HUES6 (cell line): ENCODE measurements around the gene SLC2A9.

Experiments
- H3K27ac ChIP-seq: 2 replicates; pipeline ENCODE4 v1.7.0; 2013; ENCODE audit warnings: low read depth, mild to moderate bottlenecking, low read length, inconsistent platforms
- H3K27me3 ChIP-seq: 2 replicates; pipeline ENCODE4 v1.6.1; 2013; ENCODE audit warnings: low read length; ENCODE audit not compliant: control insufficient read depth, insufficient read depth
- H3K36me3 ChIP-seq: 2 replicates; pipeline ENCODE4 v1.6.1; 2013; ENCODE audit warnings: low read length; ENCODE audit not compliant: control insufficient read depth, insufficient read depth
- H3K4me1 ChIP-seq: 2 replicates; pipeline ENCODE4 v1.6.1; 2013; ENCODE audit warnings: low read length; ENCODE audit not compliant: control insufficient read depth, insufficient read depth
- H3K4me3 ChIP-seq: 2 replicates; pipeline ENCODE4 v1.5.1; 2013; ENCODE audit warnings: low read depth, low read length
- H3K9ac ChIP-seq: one replicate; pipeline ENCODE4 v1.6.1; 2013; ENCODE audit warnings: mild to moderate bottlenecking, low read length
- H3K9me3 ChIP-seq: 2 replicates; pipeline ENCODE4 v1.6.1; 2013; ENCODE audit warnings: low read depth, low read length; ENCODE audit not compliant: control insufficient read depth, insufficient read depth

The SLC2A9 gene

GRCh38 chr4:9976293-9976692, 45.0 kb downstream of the SLC2A9 start:
- Histone ChIP-seq H3K36me3 (no peaks in the 10 kb centered on the region), H3K4me1 (peaks cover 31% of the 10 kb centered on the region), H3K27me3 (peaks cover 44% of the 10 kb centered on the region), H3K9ac (no peak overlapping the region), H3K27ac (no peak overlapping the region), H3K9me3 (peaks cover 2% of the 10 kb centered on the region; the same call in 1 of the 2 replicates), H3K4me3 (no peak overlapping the region)

- no peak overlapping the region for H3K9ac ChIP-seq
- H3K27ac ChIP-seq, result no peak overlapping the region
- peaks cover 4% of the 10 kb centered on the region; the same call in 1 of the 2 replicates for H3K27me3 ChIP-seq
Measured at GRCh38 chr4:9971711-9972110, 49.6 kb downstream of the SLC2A9 start.

GRCh38 chr4:9970399-9971011, 50.8 kb downstream of the SLC2A9 start:
- Histone ChIP-seq H3K9me3 (peaks cover 6% of the 10 kb centered on the region), H3K27ac (no peak overlapping the region), H3K27me3 (no peaks in the 10 kb centered on the region), H3K9ac (no peak overlapping the region), H3K36me3 (no peaks in the 10 kb centered on the region), H3K4me1 (peaks cover 5% of the 10 kb centered on the region; the same call in 1 of the 2 replicates), H3K4me3 (no peak overlapping the region)

More at GRCh38 chr4:9971711-9972110, 49.6 kb downstream of the SLC2A9 start:
- Histone ChIP-seq H3K4me1 (peaks cover 5% of the 10 kb centered on the region; the same call in 1 of the 2 replicates), H3K9me3 (peaks cover 8% of the 10 kb centered on the region), H3K36me3 (no peaks in the 10 kb centered on the region), H3K4me3 (no peak overlapping the region)

GRCh38 chr4:9969526-9970398, 51.5 kb downstream of the SLC2A9 start:
- no peaks in the 10 kb centered on the region for H3K36me3 ChIP-seq
- H3K27ac ChIP-seq, result no peak overlapping the region
- no peaks in the 10 kb centered on the region for H3K27me3 ChIP-seq
- peaks cover 6% of the 10 kb centered on the region for H3K9me3 ChIP-seq
- no peak overlapping the region for H3K9ac ChIP-seq
- peaks cover 5% of the 10 kb centered on the region; the same call in 1 of the 2 replicates for H3K4me1 ChIP-seq
- H3K4me3 ChIP-seq, result no peak overlapping the region

- Histone ChIP-seq H3K27me3 (no peaks in the 10 kb centered on the region), H3K36me3 (no peaks in the 10 kb centered on the region), H3K4me3 (no peak overlapping the region), H3K9me3 (peaks cover 6% of the 10 kb centered on the region), H3K27ac (no peak overlapping the region), H3K9ac (no peak overlapping the region), H3K4me1 (peaks cover 10% of the 10 kb centered on the region; the same call in 1 of the 2 replicates)
Measured at GRCh38 chr4:9968472-9968871, 52.8 kb downstream of the SLC2A9 start.

GRCh38 chr4:9964879-9965278, 56.4 kb downstream of the SLC2A9 start:
- Histone ChIP-seq H3K36me3 (no peaks in the 10 kb centered on the region), H3K27me3 (no peaks in the 10 kb centered on the region), H3K9me3 (peaks cover under 1% of the 10 kb centered on the region), H3K27ac (no peak overlapping the region), H3K4me1 (0 out of 2 replicates have a peak, but pooled peaks cover 5% of the 10 kb centered on the region), H3K9ac (no peak overlapping the region), H3K4me3 (no peak overlapping the region)

GRCh38 chr4:9963328-9963727, 58.0 kb downstream of the SLC2A9 start:
- Histone ChIP-seq H3K4me1 (0 out of 2 replicates have a peak, but pooled peaks cover 5% of the 10 kb centered on the region), H3K36me3 (no peaks in the 10 kb centered on the region), H3K4me3 (no peak overlapping the region)

GRCh38 chr4:9962611-9963314, 58.5 kb downstream of the SLC2A9 start:
- no peak overlapping the region for H3K27ac ChIP-seq
- no peak overlapping the region for H3K4me3 ChIP-seq
- H3K4me1 ChIP-seq, result 0 out of 2 replicates have a peak, but pooled peaks cover 5% of the 10 kb centered on the region
- H3K27me3 ChIP-seq, result no peaks in the 10 kb centered on the region
- H3K9me3 ChIP-seq, result no peaks in the 10 kb centered on the region
- H3K9ac ChIP-seq, result no peak overlapping the region
- H3K36me3 ChIP-seq, result no peaks in the 10 kb centered on the region

More at GRCh38 chr4:9963328-9963727, 58.0 kb downstream of the SLC2A9 start:
- H3K9ac ChIP-seq, result no peak overlapping the region
- H3K27ac ChIP-seq, result no peak overlapping the region
- H3K27me3 ChIP-seq, result no peaks in the 10 kb centered on the region
- H3K9me3 ChIP-seq, result no peaks in the 10 kb centered on the region

GRCh38 chr4:9954468-9954867, 66.8 kb downstream of the SLC2A9 start:
- Histone ChIP-seq H3K9ac (no peak overlapping the region), H3K27ac (no peak overlapping the region), H3K4me3 (no peak overlapping the region), H3K27me3 (no peaks in the 10 kb centered on the region), H3K4me1 (no peaks in the 10 kb centered on the region), H3K36me3 (no peaks in the 10 kb centered on the region), H3K9me3 (no peaks in the 10 kb centered on the region)

GRCh38 chr4:9953089-9953488, 68.2 kb downstream of the SLC2A9 start:
- no peaks in the 10 kb centered on the region for H3K27me3 ChIP-seq
- H3K9me3 ChIP-seq, result no peaks in the 10 kb centered on the region
- no peak overlapping the region for H3K9ac ChIP-seq
- H3K4me1 ChIP-seq, result no peaks in the 10 kb centered on the region
- H3K27ac ChIP-seq, result no peak overlapping the region
- no peaks in the 10 kb centered on the region for H3K36me3 ChIP-seq
- H3K4me3 ChIP-seq, result no peak overlapping the region
